GM12892 (cell line): ENCODE results near the gene RBM12.

ENCODE experiments used
- POLR2A ChIP-seq: IDR thresholded peaks from 2 replicates; pipeline ENCODE4 v1.6.1; 2011; ENCODE audit warnings: low read depth, low read length, control low read depth
- TAF1 ChIP-seq: IDR thresholded peaks from 2 replicates; pipeline ENCODE4 v1.6.1; 2011; ENCODE audit warnings: low read depth, mild to moderate bottlenecking, control low read depth, low read length, borderline replicate concordance

DNA sequence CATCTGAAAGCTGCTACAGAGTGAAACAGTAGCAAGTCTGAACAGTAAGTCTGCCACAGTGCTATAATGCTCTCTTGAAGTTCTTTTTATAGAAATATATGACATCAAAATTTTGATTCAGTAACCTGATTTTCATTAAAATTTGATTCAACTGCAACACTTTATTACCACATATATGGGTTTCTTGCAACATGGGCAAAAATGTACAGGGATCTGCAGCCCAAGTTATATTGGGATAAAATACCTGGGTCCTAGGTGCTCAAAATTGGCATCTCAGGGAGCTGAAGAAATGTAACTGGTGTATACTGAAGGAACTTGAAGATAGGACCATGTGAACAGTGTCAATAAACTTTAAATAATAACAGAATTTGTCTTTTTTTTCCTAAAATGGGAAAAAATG, 45.3 kb upstream of the RBM12 start:
- no peak for TF ChIP-seq POLR2A
- TF ChIP-seq TAF1, result no peak
